H9 (cell line): ENCODE measurements around the gene CCDC137. TPM values are rescaled to one million over a fixed set of nuclear protein-coding genes. Genes with fewer than 3 reads are reported as not detected.

Source experiments
- DNase-seq: peaks from one replicate; pipeline ENCODE4 v3.0.0-alpha.2; 2017
- H2AFZ ChIP-seq: one replicate; pipeline ENCODE4 v1.6.1; 2013; ENCODE audit warnings: mild to moderate bottlenecking, low read length, control low read depth, moderate library complexity
- H2AK5ac ChIP-seq: 2 replicates; pipeline ENCODE4 v1.6.1; 2013; ENCODE audit warnings: low read length, control low read depth, mixed read lengths; ENCODE audit not compliant: insufficient read length
- H2BK120ac ChIP-seq: one replicate; pipeline ENCODE4 v1.6.1; 2013; ENCODE audit warnings: low read depth, mild to moderate bottlenecking, low read length, control low read depth, inconsistent platforms; ENCODE audit not compliant: poor library complexity, severe bottlenecking
- H2BK12ac ChIP-seq: 2 replicates; pipeline ENCODE4 v1.6.1; 2013; ENCODE audit warnings: low read length, control low read depth, mixed read lengths, low read depth; ENCODE audit not compliant: insufficient read length
- H2BK15ac ChIP-seq: 2 replicates; pipeline ENCODE4 v1.6.1; 2013; ENCODE audit warnings: low read depth, low read length, control low read depth
- H2BK20ac ChIP-seq: one replicate; pipeline ENCODE4 v1.6.1; 2013; ENCODE audit warnings: low read depth, mild to moderate bottlenecking, low read length, control low read depth, inconsistent platforms; ENCODE audit not compliant: poor library complexity, severe bottlenecking
- H2BK5ac ChIP-seq: 2 replicates; pipeline ENCODE4 v1.6.1; 2013; ENCODE audit warnings: low read length, control low read depth, mixed read lengths; ENCODE audit not compliant: insufficient read length
- H3K14ac ChIP-seq: 2 replicates; pipeline ENCODE4 v1.6.1; 2013; ENCODE audit warnings: low read length, control low read depth; ENCODE audit not compliant: insufficient read depth
- H3K18ac ChIP-seq: 2 replicates; pipeline ENCODE4 v1.6.1; 2013; ENCODE audit warnings: low read depth, mild to moderate bottlenecking, mixed read lengths, low read length, control low read depth; ENCODE audit not compliant: insufficient read length
- H3K23ac ChIP-seq: 2 replicates; pipeline ENCODE4 v1.6.1; 2013; ENCODE audit warnings: low read length, control low read depth, mixed read lengths, low read depth; ENCODE audit not compliant: insufficient read length
- H3K23me2 ChIP-seq: 2 replicates; pipeline ENCODE4 v1.6.1; 2013; ENCODE audit warnings: low read depth, mild to moderate bottlenecking, mixed read lengths, low read length, control low read depth; ENCODE audit not compliant: insufficient read length, poor library complexity, severe bottlenecking
- H3K27ac ChIP-seq: 2 replicates; pipeline ENCODE4 v1.5.1; 2013; ENCODE audit warnings: low read length, control low read depth, mixed read lengths, low read depth; ENCODE audit not compliant: insufficient read length
- H3K27me3 ChIP-seq: 2 replicates; pipeline ENCODE4 v1.6.1; 2013; ENCODE audit warnings: low read length, control low read depth, inconsistent platforms; ENCODE audit not compliant: insufficient read depth
- H3K4ac ChIP-seq: 2 replicates; pipeline ENCODE4 v1.6.1; 2013; ENCODE audit warnings: low read depth, mild to moderate bottlenecking, control low read depth, inconsistent platforms, low read length, moderate library complexity
- H3K4me1 ChIP-seq: 2 replicates; pipeline ENCODE4 v1.6.1; 2013; ENCODE audit warnings: low read length, control low read depth, inconsistent platforms; ENCODE audit not compliant: insufficient read depth
- H3K4me2 ChIP-seq: 2 replicates; pipeline ENCODE4 v1.6.1; 2013; ENCODE audit warnings: low read length, control low read depth, mixed read lengths; ENCODE audit not compliant: insufficient read length, insufficient read depth
- H3K56ac ChIP-seq: 2 replicates; pipeline ENCODE4 v1.6.1; 2013; ENCODE audit warnings: low read depth, mild to moderate bottlenecking, mixed read lengths, low read length, control low read depth; ENCODE audit not compliant: insufficient read length
- H3K79me1 ChIP-seq: 2 replicates; pipeline ENCODE4 v1.6.1; 2013; ENCODE audit warnings: low read depth, mild to moderate bottlenecking, moderate library complexity, low read length, control low read depth, inconsistent platforms; ENCODE audit not compliant: insufficient read depth, poor library complexity, severe bottlenecking
- H3K79me2 ChIP-seq: 2 replicates; pipeline ENCODE4 v1.6.1; 2013; ENCODE audit warnings: low read length, control low read depth, inconsistent platforms; ENCODE audit not compliant: insufficient read depth
- H3K9ac ChIP-seq: 2 replicates; pipeline ENCODE4 v1.6.1; 2013; ENCODE audit warnings: low read length, control low read depth, mixed read lengths; ENCODE audit not compliant: insufficient read length; ENCODE audit errors: extremely low read depth
- H3K9me3 ChIP-seq: one replicate; pipeline ENCODE4 v1.6.1; 2013; ENCODE audit warnings: low read depth, low read length, inconsistent platforms; ENCODE audit not compliant: control insufficient read depth
- H3T11ph ChIP-seq: one replicate; pipeline ENCODE4 v1.6.1; 2013; ENCODE audit warnings: mild to moderate bottlenecking, low read length, control low read depth, inconsistent platforms
- H4K20me1 ChIP-seq: one replicate; pipeline ENCODE4 v1.6.1; 2013; ENCODE audit not compliant: control insufficient read depth, insufficient read length, insufficient read depth
- H4K5ac ChIP-seq: 2 replicates; pipeline ENCODE4 v1.6.1; 2013; ENCODE audit warnings: low read depth, mild to moderate bottlenecking, mixed read lengths, low read length, control low read depth; ENCODE audit not compliant: insufficient read length
- H4K8ac ChIP-seq: replicated peaks from 2 replicates; pipeline ENCODE4 v1.6.1; 2013; ENCODE audit warnings: low read length, control low read depth, mixed read lengths, low read depth; ENCODE audit not compliant: insufficient read length
- H4K91ac ChIP-seq: 2 replicates; pipeline ENCODE4 v1.6.1; 2013; ENCODE audit warnings: low read depth, mild to moderate bottlenecking, moderate library complexity, mixed read lengths, low read length, control low read depth; ENCODE audit not compliant: insufficient read length
- H3K27ac Mint-ChIP-seq, 3 experiments: 2 replicates in 2 of 3; 3 replicates in 1 of 3; pipeline ENCODE4 v1.8.0; 2020 to 2021; ENCODE audit warnings: mixed read lengths in 3 of 3, mild to moderate bottlenecking in 1 of 3, moderate library complexity in 1 of 3
- H3K27me3 Mint-ChIP-seq: 2 replicates; pipeline ENCODE4 v1.8.0; 2021; ENCODE audit warnings: low read depth, mild to moderate bottlenecking, moderate library complexity, mixed read lengths
- H3K36me3 Mint-ChIP-seq, 3 experiments: 2 replicates in 2 of 3; 3 replicates in 1 of 3; pipeline ENCODE4 v1.8.0; 2020 to 2021; ENCODE audit warnings: low read depth in 3 of 3, mixed read lengths in 3 of 3; ENCODE audit not compliant: insufficient read depth in 1 of 3
- H3K4me1 Mint-ChIP-seq, 2 experiments: 2 replicates each; pipeline ENCODE4 v1.8.0; 2020; ENCODE audit warnings: mixed read lengths in 2 of 2
- H3K4me3 Mint-ChIP-seq, 2 experiments: 2 replicates in 1 of 2; 3 replicates in 1 of 2; pipeline ENCODE4 v1.8.0; 2020 to 2021; ENCODE audit warnings: mild to moderate bottlenecking in 2 of 2, mixed read lengths in 2 of 2, moderate library complexity in 1 of 2
- H3K9me3 Mint-ChIP-seq, 2 experiments: 2 replicates in 1 of 2; 3 replicates in 1 of 2; pipeline ENCODE4 v1.8.0; 2020; ENCODE audit warnings: mild to moderate bottlenecking in 2 of 2, mixed read lengths in 2 of 2, moderate library complexity in 1 of 2
- CTCF ChIP-seq: fragments of 200-600 bp; sonication (generic); conservative IDR thresholded peaks from 3 replicates; pipeline ENCODE4 v1.8.0; 2021; ENCODE audit warnings: antibody characterized with exemption, mild to moderate bottlenecking
- WGBS: extraction: QIAGEN DNeasy Blood & Tissue Kit; methylation state at CpG from one replicate; pipeline ENCODE4 v1.1.7; 2013; ENCODE audit warnings: missing lambda C conversion rate, low lambda C conversion rate, mixed read lengths; ENCODE audit not compliant: insufficient read length; ENCODE audit errors: extremely low coverage; 5-methylcytosine and 5-hydroxymethylcytosine counted together
- total RNA-seq: library from RNA; stranded (reverse); gene quantifications from 2 replicates; pipeline ENCODE4 v1.2.1, GENCODE V29; 2021

Gene CCDC137
- total RNA-seq, 1 experiment from 2014 or later = 60.8 TPM

- H3K14ac ChIP-seq = no peak overlapping the region
- H3K18ac ChIP-seq = no peak overlapping the region
- no peaks in the 10 kb centered on the region for H3K27me3 ChIP-seq
- H4K91ac ChIP-seq = no peak overlapping the region
- peaks cover 31 to 73% (median 61%) of the 10 kb centered on the region in 3 experiments for H3K36me3 Mint-ChIP-seq
- no peak overlapping the region for H3K56ac ChIP-seq
- H3K23ac ChIP-seq = no peak overlapping the region
- H2BK120ac ChIP-seq = no peak overlapping the region
- H2AFZ ChIP-seq = no peak overlapping the region
- no peaks in the 10 kb centered on the region for H3K23me2 ChIP-seq
- H2AK5ac ChIP-seq = no peak overlapping the region
- no peak overlapping the region for H3K27ac ChIP-seq
- no peak overlapping the region for H2BK15ac ChIP-seq
- no peak overlapping the region for H4K8ac ChIP-seq
- H2BK5ac ChIP-seq = no peak overlapping the region
- H3K79me1 ChIP-seq = no peaks in the 10 kb centered on the region
- no peak for TF ChIP-seq CTCF
- no peaks in the 10 kb centered on the region for H3K27me3 Mint-ChIP-seq
- H3K27ac Mint-ChIP-seq = no peak overlapping the region
- no peaks in the 10 kb centered on the region for H3K9me3 Mint-ChIP-seq
- H2BK20ac ChIP-seq = no peak overlapping the region
- H3K9me3 ChIP-seq = no peaks in the 10 kb centered on the region
- no peak for DNase-seq
- no peaks in the 10 kb centered on the region for H3K79me2 ChIP-seq
- H3T11ph ChIP-seq = no peak overlapping the region
- H3K4me1 Mint-ChIP-seq = no peaks in the 10 kb centered on the region
- no peak overlapping the region for H4K5ac ChIP-seq
- H3K9ac ChIP-seq = no peak overlapping the region
- H4K20me1 ChIP-seq = no peaks in the 10 kb centered on the region
- no CpG with 5 or more reads among the region's 19 CpGs for WGBS
- H3K4ac ChIP-seq = no peak overlapping the region
- H3K4me2 ChIP-seq = no peak overlapping the region
- H3K4me1 ChIP-seq = no peaks in the 10 kb centered on the region
- no peak overlapping the region for H2BK12ac ChIP-seq
- H3K4me3 Mint-ChIP-seq = no peak overlapping the region
Observed at GRCh38 chr17:81694810-81695209, 28.3 kb downstream of the CCDC137 start.
